GM12891 (cell line): Measurements from ENCODE around the gene TSPAN18.

ENCODE experiments used
- DNase-seq: peaks from one replicate; pipeline ENCODE4 v3.0.0; 2011; ENCODE audit warnings: low spot score; ENCODE audit not compliant: insufficient read length
- FAIRE-seq: peaks from 2 replicates; lab custom pipeline; 2011; peaks lifted over from hg19 to GRCh38; lab: Jason Lieb, UNC
- PAX5 ChIP-seq: IDR thresholded peaks from 2 replicates; pipeline ENCODE4 v1.6.1; 2011; ENCODE audit warnings: low read length, moderate library complexity, mild to moderate bottlenecking; ENCODE audit not compliant: insufficient read depth, severe bottlenecking
- POLR2A ChIP-seq: IDR thresholded peaks from 2 replicates; pipeline ENCODE4 v1.6.1; 2011; ENCODE audit warnings: low read depth, low read length, control low read depth
- POLR2AphosphoS5 ChIP-seq: IDR thresholded peaks from 2 replicates; pipeline ENCODE4 v1.6.1; 2011; ENCODE audit warnings: low read depth, low read length, control low read depth
- POU2F2 ChIP-seq: IDR thresholded peaks from 2 replicates; pipeline ENCODE4 v1.6.1; 2011; ENCODE audit warnings: low read depth, mild to moderate bottlenecking, control low read depth, low read length, moderate library complexity
- SPI1 ChIP-seq: IDR thresholded peaks from 2 replicates; pipeline ENCODE4 v1.6.1; 2011; ENCODE audit warnings: low read depth, low read length, control low read depth
- TAF1 ChIP-seq: IDR thresholded peaks from 2 replicates; pipeline ENCODE4 v1.6.1; 2011; ENCODE audit warnings: low read depth, low read length, control low read depth

The TSPAN18 gene

DNA sequence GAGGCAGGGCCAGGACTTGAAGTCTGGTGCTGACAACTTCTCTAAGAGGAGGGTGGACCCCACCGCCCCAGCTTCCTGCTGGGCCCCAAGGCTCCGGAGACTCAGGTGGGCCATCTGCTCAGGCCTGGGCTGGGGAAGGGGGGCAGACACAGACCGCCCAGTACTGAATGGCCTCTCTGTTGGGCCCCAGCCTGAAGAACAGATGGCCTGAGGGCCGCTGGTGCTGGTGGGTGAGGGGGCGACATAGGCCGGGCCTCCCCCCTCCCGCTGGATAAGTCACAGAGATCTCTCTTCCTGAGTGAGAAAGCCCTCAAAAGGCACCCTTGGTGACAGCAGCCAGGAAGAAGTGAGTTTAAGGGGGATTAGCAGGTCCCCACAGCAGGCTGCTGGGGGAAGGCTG lies 236.4 kb downstream of the TSPAN18 start:
- FAIRE-seq (no peak), DNase-seq (no peak)
- no peak for TF ChIP-seq POLR2AphosphoS5
- TF ChIP-seq TAF1: no peak
- no peak for TF ChIP-seq SPI1

DNA sequence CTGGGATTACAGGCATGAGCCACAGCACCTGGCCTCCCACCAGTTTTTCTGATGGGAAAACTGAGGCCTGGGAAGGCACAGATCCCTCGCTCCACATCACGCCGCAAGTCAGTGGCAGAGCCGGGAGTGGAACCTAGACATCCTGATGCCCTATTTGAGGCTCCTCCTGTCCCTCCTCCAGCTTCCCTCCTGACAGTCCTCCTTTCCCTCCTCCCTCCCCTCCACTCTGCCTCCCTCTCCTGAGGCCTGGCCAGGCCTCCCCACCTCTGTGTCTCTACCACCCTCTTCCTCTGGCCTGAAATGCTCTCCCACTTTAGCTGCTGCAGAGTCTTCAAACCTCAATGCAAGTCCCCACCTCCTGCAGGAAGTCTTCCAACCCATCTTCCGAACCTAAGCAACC lies 237.2 kb downstream of the TSPAN18 start:
- DNase-seq: no peak
- no peak for FAIRE-seq
- TF ChIP-seq PAX5 (no peak), TAF1 (no peak), POLR2A (no peak), POU2F2 (no peak), POLR2AphosphoS5 (no peak), SPI1 (no peak)

DNA sequence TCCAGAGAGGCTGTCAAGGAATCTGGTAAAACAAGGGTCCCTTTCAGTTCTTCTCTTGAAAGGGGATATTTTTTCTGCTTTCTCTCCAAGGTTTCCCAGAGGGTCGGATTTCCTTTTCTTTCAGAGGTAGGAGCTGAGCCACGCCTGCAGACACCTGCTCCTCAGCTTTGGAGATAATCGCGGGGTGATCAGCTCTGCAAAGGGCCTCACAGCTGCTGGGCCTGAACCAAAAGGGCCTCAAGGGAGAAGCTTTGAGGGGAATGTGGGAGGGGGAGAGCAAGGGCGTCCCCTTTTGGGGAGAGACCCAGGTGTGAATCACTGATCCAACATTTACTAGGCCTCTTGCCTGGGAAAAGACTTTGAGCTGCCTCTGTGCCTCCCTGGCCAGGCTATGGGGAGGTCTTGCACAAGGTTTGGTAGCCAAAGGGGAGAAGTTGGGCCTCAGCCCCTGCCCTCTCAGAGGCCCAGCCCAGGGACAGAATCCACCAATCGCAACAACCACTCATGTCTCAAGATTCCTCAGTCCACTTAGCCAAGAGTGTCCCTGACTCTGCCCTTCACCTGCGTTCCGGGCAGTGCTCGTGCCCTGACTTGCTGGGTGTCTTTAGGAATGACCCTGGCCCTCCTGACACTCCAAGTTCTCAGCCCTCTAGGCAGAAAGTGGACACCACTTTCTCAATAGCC lies 237.9 kb downstream of the TSPAN18 start:
- FAIRE-seq: no peak
- TF ChIP-seq POLR2AphosphoS5 (no peak), POLR2A (no peak), SPI1 (no peak)
- DNase-seq: no peak

DNA sequence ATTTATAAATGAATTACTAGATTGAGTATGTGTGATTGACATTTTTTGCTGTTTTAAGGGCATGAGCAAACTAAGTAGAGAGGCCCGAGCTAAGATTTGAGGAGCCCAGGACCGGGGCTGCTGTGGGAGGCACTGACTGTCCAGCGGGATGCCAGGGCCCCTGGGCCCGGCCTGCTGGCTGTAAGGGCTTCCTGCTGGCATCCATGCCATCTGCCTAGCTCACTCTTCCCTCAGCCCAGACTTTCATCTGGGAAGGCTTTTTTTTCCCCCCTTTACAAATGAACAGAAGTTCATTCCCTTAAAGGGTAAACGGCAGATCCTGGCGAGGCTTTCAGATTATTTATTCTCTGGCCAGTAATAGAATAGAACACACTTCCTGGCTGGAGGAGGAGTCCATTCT lies 239.9 kb downstream of the TSPAN18 start:
- TF ChIP-seq TAF1 (no peak), POLR2A (no peak), POLR2AphosphoS5 (no peak)
- no peak for FAIRE-seq
- DNase-seq: no peak

DNA sequence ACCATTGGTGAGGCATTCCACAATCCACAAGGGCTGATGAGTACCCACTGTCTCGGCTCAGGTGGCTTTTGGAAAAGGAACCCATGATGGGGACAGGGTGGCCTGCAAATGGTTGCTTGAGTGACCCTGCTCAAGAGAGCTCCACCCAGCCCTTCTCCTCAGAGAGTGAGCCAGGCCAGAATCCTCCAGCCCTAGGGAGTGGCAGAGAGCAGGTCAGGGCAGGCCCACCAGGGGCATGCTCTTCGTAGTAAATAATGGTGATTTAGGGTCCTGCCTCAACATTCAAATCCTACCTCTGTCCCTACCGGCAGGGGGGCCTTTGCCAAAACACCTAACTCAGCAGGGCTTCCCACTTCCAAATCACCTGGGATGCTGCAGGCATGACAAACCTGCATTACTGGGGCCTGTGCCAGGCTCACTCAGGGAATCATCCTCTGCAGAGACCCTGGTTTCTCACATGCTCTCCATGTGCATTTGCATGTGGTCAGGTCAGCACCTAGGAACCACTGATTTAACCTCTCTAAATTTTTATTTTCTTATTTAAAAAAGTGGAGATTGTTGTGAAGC lies 241.3 kb downstream of the TSPAN18 start:
- no peak for DNase-seq
- TF ChIP-seq SPI1 (no peak), POLR2A (no peak), TAF1 (no peak), POU2F2 (no peak), PAX5 (no peak), POLR2AphosphoS5 (no peak)
- FAIRE-seq: no peak

DNA sequence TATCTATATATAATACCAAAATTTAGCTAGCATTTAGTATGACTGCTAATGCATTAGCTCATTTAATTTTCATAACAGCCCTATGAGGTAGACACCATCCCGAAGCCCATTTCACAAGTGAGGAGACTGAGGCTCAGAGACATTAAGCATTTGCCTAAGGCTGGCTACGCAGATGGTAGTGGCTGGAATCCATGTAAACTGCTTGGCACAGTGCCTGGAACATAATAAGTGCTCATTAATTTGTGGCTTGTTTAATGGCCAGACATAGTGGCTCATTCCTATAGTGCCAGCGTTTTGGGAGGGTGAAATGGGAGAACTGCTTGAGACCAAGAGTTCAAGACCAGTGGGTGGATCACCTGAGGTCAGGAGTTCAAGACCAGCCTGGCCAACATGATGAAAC lies 241.7 kb downstream of the TSPAN18 start:
- TF ChIP-seq POU2F2 (no peak), PAX5 (no peak), TAF1 (no peak), POLR2A (no peak), SPI1 (no peak), POLR2AphosphoS5 (no peak)
- FAIRE-seq: no peak
- DNase-seq: no peak

DNA sequence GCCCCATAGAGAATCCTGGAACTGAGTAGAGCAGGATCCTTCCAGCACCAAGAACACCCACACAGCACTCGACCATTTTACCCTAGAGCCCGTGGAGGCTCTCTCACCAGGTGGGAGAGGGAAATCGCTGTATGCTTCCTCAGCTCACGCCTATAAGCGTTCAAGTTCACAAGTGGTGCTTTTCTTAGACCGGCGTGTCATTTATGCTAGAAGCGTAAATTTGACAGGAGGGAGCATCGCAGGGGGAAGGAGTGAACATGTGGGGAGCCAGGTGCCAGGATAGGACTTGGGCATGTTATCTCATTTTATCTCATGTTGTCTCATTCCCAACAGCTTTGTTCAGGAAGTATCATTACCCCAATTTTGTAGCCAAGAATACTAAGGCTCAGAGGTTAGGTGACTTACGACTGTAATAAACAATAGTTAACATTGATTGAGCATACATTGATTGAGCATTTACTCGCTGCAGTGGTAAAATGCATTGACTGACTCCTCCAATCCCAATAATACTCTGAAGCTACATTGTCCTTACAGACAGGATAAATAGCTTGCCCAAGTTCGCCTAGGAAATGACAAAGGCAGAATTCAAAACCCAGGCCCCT lies 243.0 kb downstream of the TSPAN18 start:
- DNase-seq (no peak), FAIRE-seq (no peak)
- TF ChIP-seq POLR2AphosphoS5: no peak

DNA sequence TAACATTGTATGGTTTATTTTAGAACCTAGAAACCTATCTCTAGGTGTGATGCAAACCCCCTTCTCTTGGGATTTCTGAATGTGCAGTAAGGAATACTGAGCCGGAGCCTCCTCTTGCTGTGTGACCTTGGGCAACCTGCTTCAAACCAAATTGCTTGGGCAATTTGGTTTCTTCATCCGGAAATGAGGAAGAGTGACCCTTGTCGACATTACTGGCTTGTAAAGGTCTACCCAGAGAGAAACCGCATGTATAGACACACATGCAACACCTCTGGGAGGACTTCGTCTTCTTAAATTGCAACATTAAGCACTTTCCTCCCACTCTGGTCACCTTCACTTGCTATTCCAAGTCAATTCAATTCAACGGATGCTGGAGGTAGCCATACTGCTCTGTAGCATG lies 243.5 kb downstream of the TSPAN18 start:
- FAIRE-seq: no peak
- TF ChIP-seq POLR2AphosphoS5: no peak
- TF ChIP-seq POLR2A: no peak
- DNase-seq: no peak

DNA sequence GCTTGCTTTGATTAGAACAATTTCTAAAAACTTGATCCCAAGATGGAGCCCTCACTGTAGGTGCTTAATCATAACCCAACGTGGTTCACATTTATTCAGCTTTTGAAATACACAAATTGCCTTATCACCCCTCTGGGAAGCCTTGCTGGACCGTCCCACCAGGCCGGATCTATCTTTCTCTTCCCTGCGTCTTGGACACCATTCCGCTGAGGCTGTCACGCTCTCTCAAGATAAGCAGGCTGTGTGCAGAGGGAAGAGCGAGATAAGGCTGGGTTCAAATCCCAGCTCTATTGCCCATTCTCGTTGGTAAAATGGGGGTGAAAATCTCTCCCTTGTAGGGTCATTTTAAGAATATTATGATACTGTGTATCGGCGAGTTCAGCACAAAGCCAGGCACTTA lies 244.4 kb downstream of the TSPAN18 start:
- no peak for FAIRE-seq

DNA sequence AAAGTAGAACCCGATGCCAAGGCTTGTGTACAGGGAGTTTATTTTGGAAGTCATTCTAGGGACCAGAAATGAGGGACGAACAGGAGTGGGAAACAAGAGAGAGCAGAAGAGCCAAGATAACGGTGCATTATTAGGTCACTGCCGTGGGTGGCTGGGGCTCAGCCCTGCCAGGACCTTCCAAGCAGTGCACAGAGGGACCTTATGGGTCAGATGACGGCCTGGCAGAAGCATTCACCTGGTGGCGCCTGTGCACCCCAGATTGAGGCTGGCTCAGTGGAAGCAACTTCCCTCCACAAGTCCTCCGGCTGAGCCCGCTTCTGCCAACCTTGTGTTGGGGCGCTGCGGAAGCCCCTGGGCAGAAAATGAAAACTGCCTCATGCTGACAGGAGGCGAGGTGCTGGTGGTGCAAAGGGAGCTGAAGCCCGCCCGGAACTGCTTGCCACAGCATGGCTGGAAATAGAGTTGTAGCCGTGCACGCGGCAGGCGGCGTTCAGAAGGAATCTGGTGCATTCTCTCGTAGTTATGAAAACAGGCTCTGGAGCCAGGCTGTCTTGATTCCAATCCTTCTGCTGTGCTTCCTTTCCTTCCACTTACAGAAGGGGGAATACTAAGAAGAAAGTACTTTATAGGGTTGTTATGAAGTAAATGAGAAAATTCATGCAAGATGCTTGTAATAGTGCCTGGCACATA lies 246.1 kb downstream of the TSPAN18 start:
- FAIRE-seq: no peak
- TF ChIP-seq POLR2AphosphoS5 (no peak), POLR2A (no peak), POU2F2 (no peak), PAX5 (no peak)
- DNase-seq: no peak

More for the DNA sequence above, 244.4 kb downstream of the TSPAN18 start:
- TF ChIP-seq POU2F2: no peak
- DNase-seq: no peak

DNA sequence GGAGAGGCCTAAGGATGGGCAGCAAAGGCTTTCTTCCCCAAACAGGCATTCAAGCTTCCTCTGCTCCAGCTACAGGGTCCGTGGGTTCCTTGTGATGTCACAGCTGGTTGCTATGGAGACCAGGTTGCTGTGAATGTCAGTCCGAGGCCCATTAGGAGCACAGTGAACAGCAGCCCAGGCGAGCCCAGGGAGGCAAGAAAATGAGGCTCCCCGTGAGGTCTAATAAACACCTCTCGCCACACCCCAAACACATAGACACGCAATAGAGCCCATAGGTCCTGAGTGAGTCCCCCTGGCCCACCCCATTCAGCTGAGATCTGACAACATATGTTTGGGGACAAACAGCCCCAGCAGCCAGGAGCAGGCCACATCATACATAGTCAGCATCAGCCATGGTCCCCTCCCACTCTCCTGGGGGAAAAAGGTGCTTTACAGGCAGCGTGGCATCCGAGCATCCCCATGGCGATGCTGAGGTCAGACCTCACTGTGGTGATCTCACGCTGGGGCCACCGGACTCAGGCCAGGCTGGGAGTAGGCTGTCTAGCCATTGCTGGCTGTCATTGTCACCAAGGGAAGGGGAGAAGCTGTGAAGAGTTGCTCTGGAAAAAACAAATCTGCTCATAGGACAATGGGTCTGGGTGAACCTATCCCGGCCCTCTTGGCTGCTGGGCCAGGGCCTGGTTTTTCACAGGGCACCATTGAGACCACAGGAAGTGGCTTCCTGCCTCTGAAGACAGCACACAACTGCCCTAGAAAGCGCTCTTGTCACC lies 247.1 kb downstream of the TSPAN18 start:
- TF ChIP-seq TAF1 (no peak), POLR2AphosphoS5 (no peak), POU2F2 (no peak), SPI1 (no peak), PAX5 (no peak), POLR2A (no peak)
- FAIRE-seq (no peak), DNase-seq (no peak)
